HG02759 (cell line): ENCODE data around the gene TPSAB1.
"Not testable (repeated sequence)": the region's sequence is repeated elsewhere in the genome, so short reads cannot be mapped to it uniquely, and the experiment has no call there.

ENCODE experiments used
- ATAC-seq: cut with Tn5 transposase; IDR thresholded peaks from one replicate; pipeline ENCODE4 v1.9.1; 2021; ENCODE audit warnings: mild to moderate bottlenecking, moderate library complexity; ENCODE audit not compliant: unreplicated experiment

The TPSAB1 gene

DNA sequence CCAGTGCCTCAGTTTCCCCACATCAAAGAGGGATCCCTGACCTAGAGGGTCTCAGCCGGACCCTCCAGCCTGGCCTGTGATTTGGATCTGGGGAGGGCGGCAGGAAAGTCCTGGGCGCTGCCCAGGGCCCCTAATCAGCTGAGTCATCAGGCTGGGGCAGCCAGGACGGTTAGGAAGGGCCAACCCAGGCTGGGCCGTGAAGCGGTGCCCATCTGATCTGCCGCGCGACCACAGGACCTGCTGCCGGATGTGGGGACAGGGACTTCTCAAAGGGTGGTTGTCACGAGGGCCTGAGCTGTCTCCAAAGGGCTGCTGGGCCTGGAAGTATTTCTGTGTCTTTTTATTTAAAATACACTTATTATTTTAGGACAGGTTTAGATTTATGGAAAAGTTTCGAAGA, 4.4 kb downstream of the TPSAB1 start:
- ATAC-seq: no peak

DNA sequence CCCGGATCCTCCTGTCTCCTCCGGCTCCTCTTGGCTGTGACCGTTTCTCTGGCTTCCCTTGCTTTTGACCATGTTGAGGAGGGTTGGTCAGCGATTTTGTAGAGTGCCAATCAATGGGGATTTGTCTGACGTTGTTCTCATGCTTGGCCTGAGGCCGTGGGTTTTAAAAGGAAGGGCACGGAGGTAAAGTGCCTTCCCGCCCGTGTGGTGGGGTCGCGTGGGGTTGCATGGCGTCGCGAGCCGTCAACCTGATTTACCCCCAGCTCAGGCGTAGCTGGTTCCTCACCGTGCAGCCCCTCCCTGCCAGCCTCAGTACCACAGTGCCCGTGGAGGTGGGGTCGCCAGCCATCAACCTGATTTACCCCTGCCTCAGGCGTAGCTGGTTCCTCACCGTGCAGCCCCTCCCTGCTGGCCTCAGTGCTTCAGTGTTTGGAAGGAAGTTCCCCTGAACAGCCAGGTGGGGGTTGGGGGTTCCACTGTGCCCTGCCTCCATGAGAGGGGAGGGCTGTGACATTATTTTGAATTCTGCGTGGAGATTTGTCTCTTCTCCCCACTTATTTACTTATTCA, 5.0 kb downstream of the TPSAB1 start:
- no peak for ATAC-seq

DNA sequence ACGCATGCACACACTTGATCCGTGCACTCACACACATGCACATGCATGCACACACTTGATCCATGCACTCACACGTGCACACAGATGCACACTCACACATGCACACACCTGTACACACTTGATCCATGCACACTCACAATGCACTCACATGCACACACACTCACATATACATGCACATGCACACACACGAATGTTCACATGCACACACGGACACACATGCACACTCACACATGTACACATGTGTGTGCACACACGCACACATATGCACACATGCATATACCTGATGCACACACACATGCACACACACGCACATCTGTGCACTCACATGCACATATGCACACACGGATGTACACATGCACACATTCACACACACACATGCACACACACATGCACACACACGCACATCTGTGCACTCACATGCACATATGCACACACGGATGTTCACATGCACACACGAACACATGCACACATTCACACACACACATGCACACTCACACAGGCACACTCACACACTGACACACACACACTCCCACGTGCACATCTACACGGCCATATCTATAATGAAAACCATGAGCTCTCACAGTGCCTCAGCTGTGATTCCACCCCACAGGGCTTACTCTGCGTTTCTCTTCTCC, 7.5 kb downstream of the TPSAB1 start:
- ATAC-seq: not testable (repeated sequence)

DNA sequence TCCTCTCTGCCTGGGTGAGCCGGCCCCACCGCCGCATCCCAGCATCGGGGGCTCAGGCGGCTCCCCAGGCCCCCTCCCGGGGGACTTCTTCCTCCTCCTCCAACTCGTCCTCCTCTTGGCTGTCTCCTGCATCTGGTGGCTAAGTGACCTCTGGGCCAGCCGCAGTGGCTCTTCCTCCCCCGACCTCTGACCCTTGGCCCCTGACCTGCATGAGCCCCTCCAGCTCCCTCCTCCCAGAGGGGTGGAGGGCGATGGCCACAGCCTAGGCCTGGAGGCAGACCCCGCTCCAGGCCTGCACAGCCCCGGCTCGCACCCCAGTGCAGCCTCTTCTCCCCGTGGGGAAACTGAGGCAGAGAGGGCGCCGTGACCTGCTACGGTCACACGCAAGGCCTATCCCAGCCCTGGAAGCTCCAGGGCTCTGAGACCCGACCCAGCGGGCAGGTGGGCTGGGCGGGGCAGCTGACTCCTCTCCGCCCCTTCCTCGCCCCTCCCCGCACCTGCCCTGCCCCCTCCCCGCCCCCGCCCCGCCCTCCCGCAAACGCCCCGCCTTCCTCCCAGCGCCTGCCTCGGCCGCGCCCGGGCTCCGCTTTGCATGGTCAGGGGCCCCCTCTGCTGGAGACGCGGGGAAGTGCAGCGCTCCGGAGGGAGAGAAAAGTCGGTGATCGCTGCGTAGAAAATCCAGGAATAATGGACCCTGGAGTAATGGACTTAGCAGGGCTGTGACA, 8.7 kb downstream of the TPSAB1 start:
- ATAC-seq: not testable (repeated sequence)

DNA sequence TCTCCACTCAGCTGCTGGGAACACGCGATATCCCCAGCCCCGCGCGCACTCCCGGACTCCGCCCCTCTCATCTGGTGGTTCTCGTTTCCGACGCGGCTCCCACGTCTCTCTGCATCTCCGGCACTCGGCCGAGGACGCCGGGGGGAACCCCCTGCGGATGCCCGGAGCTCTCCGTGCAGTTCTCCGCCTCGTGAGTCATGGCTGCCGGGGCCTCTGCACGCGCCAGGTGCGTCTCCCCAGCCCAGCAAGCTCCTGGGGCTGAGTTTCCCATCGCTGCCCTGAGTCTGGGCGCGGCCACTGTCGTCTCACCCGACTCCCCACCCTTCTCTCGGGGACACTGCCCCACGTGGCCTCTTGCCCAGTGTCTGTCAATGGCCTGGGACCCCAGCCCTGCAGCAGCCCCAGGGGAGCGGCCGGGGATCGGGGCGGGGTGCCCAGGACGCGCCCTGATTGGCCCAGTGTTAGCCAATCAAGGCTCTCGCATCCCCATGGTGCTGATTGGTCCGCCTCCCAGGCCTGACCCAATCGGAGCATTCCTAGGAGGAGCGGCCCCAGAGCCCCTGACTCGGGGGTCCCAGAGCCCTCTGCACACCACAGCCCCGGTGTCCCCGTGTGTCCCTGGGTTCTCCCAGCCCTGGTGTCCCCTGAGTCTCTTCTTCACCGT, 13.3 kb downstream of the TPSAB1 start:
- not testable (repeated sequence) for ATAC-seq

DNA sequence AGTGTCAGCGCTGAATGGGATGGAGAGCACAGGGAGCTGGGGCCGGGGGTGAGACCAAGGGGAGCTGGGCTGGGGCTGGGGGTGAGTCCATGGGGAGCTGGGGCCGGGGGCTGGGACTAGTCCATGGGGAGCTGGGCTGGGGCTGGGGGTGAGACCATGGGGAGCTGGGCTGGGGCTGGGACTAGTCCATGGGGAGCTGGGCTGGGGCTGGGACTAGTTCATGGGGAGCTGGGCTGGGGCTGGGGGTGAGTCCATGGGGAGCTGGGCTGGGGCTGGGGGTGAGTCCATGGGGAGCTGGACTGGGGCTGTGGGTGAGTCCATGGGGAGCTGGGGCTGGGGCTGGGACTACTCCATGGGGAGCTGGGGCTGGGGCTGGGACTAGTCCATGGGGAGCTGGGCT, 14.3 kb downstream of the TPSAB1 start:
- ATAC-seq: not testable (repeated sequence)

DNA sequence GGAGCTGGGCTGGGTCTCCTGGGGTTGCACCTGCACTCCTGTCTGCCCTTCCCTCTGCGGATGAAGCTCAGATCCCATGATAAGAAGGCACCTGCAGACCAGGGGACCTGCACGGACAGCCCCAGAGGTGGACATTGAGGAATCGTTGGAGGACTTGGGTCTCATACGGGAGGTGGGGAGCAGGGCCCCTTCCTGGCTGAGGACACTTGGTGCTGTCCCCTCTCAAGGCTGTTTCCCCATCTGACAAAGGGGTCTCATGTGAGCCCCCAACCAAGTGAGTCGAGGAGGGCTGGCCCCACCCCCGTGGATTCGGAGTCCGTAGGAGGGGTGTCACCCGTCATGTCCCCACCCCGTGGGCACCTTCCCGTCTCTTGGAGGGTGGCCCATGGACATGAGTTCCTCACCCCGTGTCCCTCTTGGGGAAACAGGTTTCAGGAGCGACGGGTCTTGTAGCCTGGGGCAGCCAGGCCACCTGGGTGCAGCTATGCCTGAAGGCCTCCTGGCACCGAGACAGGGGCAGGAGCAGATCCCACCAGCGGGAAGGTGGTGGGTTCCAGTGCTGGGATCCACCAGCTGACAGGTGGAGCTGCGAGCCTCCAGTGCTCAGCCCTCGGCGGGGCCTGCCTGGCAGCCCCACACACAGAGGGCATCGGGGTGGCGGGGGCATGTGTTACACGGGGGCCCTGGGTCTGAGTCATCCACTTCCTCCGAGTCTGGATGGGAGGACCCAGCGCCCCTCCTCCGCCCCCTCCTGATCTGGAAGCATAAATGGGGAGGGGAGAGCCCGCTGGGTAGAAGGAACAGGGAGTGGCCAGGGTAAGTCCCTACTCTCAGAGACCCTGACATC, 15.0 kb downstream of the TPSAB1 start, which contains the start of gene TPSD1:
Gene TPSD1 (plus strand): TSS at position 794 of the 847 bp plus-strand sequence. CDS start 212 bp downstream, outside the sequence.
- not testable (repeated sequence) for ATAC-seq

DNA sequence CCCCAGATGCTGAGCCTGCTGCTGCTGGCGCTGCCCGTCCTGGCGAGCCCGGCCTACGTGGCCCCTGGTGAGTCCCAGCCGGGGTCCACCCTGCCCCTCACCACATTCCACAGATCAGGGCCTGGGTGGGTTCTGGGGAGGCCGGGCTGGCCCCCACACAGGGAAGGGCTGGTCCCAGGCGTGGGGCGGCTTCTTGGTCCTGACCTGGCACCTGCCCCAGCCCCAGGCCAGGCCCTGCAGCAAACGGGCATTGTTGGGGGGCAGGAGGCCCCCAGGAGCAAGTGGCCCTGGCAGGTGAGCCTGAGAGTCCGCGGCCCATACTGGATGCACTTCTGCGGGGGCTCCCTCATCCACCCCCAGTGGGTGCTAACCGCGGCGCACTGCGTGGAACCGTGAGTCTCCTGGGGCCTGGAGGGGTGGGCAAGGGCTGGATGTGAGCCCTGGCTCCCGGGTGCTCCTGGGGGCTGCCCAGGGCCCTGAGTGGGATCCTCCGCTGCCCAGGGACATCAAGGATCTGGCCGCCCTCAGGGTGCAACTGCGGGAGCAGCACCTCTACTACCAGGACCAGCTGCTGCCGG, 15.9 kb downstream of the TPSAB1 start:
- ATAC-seq: not testable (repeated sequence)

DNA sequence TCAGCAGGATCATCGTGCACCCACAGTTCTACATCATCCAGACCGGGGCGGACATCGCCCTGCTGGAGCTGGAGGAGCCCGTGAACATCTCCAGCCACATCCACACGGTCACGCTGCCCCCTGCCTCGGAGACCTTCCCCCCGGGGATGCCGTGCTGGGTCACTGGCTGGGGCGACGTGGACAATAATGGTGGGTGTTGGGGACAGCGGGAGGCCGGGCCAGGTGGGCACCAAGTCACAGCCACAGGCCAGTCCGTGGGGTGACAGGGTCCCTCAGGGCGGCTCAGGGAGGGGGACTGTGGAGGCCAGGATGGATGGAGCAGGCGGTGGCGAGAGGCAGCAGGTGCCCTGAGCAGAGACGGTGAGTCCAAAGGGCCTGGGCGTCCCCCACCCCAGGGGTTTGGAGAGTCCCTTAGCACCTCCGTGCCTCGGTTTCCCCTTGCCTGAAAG, 16.4 kb downstream of the TPSAB1 start:
- no peak for ATAC-seq

DNA sequence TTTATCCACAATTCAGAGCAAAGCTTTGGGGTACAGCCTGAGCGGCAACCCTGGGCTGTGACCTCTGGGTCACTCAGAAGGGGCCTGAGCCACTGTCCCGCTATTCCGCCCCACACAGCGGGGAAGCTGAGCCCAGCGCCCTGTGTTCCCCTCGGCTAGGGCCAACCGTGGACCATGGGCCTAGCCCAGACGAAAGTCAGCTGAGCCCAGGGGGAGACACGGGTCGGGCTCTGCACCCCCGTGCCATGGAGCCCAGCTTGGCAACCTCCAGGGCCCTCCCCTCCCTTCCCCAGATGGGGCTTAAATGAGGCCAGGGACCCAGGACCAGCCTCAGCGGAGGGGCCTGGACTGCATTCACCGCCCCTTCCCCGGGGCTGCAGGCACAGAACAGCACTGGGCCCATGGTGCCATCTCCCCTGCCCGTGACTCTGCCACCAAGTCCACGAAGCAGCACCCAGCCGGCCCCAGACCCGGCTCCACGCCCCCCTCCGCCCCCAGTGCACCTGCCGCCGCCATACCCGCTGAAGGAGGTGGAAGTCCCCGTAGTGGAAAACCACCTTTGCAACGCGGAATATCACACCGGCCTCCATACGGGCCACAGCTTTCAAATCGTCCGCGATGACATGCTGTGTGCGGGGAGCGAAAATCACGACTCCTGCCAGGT, 17.2 kb downstream of the TPSAB1 start:
- no peak for ATAC-seq

DNA sequence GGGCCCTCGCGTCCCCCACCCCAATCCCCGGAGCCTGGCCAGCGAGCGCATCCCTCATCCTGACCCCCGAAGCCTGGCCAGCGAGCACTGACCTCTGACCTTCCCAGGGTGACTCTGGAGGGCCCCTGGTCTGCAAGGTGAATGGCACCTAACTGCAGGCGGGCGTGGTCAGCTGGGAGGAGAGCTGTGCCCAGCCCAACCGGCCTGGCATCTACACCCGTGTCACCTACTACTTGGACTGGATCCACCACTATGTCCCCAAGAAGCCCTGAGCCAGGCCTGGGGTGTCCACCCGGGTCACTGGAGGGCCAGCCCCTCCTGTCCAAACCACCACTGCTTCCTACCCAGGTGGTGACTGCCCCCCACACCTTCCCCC, 17.7 kb downstream of the TPSAB1 start:
- no peak for ATAC-seq

DNA sequence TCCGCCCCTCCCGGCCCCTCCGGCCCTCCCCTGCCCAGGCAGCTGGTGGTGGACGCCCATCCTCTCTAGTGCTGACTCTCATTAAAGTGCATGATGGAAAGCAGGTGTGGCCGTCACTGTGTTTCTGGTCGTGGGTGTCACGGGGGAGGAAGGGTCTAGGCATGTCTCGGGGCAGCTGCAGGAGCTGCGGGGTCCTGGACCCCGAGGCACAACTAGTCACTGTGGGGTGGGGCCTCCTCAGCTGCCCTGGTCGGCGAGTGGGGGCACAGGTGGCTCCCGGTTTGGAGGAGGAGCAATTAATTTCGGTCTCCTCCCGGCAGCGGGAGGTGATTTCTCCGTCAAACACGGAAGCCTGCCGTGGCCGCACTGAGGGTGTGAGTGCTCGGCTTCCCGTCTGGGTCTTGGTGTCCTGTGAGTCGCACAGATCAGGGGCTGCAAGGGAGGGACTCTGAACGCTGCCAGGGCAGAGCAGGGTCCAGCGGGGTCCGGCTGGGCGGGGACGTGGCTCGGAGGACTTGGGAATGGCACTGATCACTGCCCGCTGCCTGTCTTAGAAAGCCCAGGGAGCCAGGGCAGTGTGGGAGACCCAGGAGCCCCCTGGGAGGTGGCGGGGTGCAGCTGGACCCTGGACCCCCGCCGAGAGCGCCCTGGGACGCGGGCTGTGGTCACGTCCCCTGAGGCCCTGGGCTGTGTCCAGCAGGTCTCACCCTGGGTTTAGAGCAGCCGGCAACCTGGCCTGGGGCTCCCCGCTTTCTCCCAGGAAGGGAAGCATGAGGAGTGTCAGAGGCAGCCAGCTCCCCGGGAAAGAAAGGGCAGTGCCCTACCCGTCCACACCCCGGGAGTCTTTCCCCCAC, 18.6 kb downstream of the TPSAB1 start:
- no peak for ATAC-seq

DNA sequence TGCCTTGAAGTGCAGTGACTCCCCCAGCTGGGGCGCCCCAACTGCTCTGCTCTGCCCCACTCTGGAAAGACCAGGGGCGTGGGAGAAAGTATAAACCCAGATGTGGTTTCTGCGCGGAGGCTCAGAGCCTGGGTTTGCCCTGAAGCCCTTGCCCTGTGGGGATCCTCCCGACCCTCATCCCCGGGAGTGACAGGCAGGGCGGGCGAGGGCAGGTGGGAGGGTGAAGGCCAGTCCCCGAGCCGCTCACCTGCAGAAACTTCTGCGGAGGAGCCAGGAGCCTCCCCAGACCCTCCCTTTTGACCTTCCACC, 19.2 kb downstream of the TPSAB1 start:
- no peak for ATAC-seq

DNA sequence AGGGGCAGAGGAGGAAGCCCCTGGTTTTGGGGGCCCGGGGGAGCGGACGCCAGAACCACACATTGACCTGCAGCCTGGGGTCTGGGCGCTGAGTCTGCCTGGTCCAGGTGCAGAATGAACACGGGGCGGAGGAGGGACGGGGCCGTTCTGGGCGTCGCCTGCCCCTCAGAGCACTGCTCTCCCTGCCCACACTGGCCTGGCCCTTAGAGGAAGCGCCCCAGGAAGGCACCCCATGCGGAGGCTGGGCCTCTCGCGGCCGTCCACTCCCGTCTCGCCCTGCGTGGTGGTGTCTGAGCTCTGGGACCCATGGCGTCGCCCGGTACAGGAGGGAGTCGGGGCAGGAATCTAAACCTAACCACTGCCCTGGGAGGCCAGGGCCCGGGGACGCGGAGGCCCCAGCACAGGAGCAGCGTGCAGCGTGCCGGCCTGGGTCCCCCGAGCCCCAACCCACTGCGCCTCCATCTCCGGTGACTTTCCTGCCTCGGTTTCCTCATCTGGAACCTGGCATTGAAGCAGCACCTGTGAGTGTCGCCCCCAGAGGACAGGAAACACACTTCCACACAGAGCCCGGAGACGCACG, 19.7 kb downstream of the TPSAB1 start:
- no peak for ATAC-seq

DNA sequence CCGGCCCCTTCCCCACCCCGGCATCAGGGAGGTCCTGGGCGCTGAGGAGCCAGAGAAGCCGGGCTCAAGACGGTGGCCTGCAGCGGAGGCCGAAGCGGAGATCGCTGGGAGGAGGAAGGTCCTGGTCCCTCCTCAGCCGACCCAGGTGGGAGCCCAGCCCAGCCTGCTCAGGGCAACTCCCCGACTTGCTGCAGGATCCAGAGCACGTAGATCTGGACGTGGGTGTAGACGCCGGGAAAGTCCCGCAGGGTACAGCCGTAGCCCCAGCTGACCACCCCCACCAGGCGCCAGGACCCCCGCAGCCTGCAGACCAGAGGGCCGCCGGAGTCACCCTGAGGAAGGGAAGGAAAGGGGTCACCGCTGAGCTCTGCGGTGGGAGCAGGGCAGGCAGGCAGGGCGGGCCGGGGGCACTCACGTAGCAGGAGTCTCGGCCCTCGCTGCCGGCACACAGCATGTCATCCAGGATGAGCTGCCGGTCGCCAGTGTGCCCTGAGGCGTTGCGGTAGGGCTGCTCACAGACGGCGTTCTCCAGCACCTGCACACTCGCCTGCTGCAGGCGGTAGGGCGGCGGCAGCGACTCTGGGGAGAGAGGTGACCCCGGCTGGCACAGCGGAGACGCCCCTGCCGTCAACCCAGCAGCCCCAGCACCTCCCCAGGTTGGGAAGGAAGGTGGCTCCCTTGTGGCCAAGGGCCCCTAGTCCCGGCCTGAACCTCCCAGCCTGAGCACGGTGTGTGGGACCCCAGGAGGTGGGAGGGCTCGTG, 20.8 kb downstream of the TPSAB1 start:
- no peak for ATAC-seq

DNA sequence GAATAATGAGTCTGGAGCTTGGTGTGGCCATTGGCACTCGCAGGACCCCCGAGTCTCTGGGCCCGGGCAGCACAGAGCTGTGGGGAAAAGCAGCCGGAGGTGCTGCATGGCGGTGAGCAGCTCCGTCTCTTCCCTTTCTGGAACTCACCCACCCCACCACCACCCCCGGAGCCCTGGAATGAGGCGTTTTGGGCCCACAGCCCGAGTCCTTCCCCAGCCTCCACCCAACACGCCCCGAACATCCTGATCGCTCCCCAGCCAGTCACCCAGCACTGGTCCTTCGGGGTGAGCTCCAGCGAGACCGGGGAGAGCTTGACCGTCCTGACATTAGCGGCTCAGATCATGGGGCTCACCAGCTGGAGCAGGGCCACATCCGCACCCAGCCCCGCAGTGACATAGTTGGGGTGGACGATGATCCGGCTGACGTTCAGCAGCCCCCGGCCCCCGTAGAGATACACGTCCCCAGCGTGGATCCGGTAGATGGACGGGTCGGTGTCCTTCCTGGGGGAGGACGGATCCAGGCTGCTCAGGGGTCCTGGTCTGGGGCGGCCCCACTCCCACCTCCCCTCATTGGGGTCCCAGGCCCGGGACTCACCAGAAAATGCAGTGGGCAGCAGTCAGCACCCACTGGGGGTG, 21.8 kb downstream of the TPSAB1 start:
- ATAC-seq: no peak

DNA sequence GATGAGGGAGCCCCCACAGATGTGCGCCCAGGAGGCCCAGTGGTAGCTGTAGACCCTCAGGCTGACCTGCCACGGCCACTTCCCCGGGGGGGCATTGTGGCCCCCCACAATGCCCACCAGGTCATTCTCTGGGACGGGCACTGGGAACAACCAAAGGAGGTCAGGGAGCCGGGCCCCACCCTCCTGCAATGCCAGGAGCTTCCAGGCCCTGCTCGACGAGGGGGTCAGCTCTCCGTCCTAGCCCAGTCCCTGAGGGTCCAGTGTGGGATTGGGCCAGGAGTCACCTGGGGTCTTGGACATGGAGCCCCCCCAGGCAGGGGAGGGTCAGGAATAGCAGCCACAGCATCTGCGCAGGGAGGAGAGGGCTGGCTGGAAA, 22.3 kb downstream of the TPSAB1 start:
- ATAC-seq: no peak
